Measurements from ENCODE around the gene VWF. TPM values are rescaled to one million over a fixed set of nuclear protein-coding genes. Genes with fewer than 3 reads are reported as not detected.

The VWF gene
- total RNA-seq, 1 donor from 2014 or later, result not detected

- no peak for DNase-seq (ENCODE audit: low spot score)
- Mint-ChIP-seq H3K4me3 (no peak overlapping the region), H3K9me3 (no peaks in the 10 kb centered on the region), H3K27ac (no peak overlapping the region), H3K4me1 (ENCODE audit: low read depth) (no peaks in the 10 kb centered on the region), H3K36me3 (ENCODE audit: low read depth) (no peaks in the 10 kb centered on the region), H3K27me3 (ENCODE audit: insufficient read depth) (peaks cover 11% of the 10 kb centered on the region)
- intact Hi-C loops (cut with micrococcal nuclease), result no loop called here
These were observed 32.5 kb downstream of the VWF start for GRCh38 chr12:6091786-6092566.

- intact Hi-C loops (cut with micrococcal nuclease), result no loop called here
- H3K27me3 Mint-ChIP-seq (ENCODE audit: insufficient read depth), result peaks cover 12% of the 10 kb centered on the region
- no peaks in the 10 kb centered on the region for H3K36me3 Mint-ChIP-seq (ENCODE audit: low read depth)
- H3K4me1 Mint-ChIP-seq (ENCODE audit: low read depth), result no peaks in the 10 kb centered on the region
- DNase-seq (ENCODE audit: low spot score), result no peak
- H3K9me3 Mint-ChIP-seq, result no peaks in the 10 kb centered on the region
- no peak overlapping the region for H3K27ac Mint-ChIP-seq
- no peak overlapping the region for H3K4me3 Mint-ChIP-seq
These were observed 33.7 kb downstream of the VWF start for GRCh38 chr12:6090803-6091202.

GRCh38 chr12:6088921-6089747 is 35.3 kb downstream of the VWF start:
- no peaks in the 10 kb centered on the region for H3K4me1 Mint-ChIP-seq (ENCODE audit: low read depth)
- no peaks in the 10 kb centered on the region for H3K36me3 Mint-ChIP-seq (ENCODE audit: low read depth)
- peaks cover 11% of the 10 kb centered on the region for H3K27me3 Mint-ChIP-seq (ENCODE audit: insufficient read depth)
- H3K4me3 Mint-ChIP-seq, result no peak overlapping the region
- H3K27ac Mint-ChIP-seq, result no peak overlapping the region
- DNase-seq (ENCODE audit: low spot score), result no peak
- H3K9me3 Mint-ChIP-seq, result no peaks in the 10 kb centered on the region
- intact Hi-C loops (cut with micrococcal nuclease), result no loop called here

GRCh38 chr12:6086316-6086715 is 38.2 kb downstream of the VWF start:
- Mint-ChIP-seq H3K4me3 (no peak overlapping the region), H3K36me3 (ENCODE audit: low read depth) (no peaks in the 10 kb centered on the region), H3K27ac (no peak overlapping the region), H3K27me3 (ENCODE audit: insufficient read depth) (peaks cover 7% of the 10 kb centered on the region), H3K4me1 (ENCODE audit: low read depth) (no peaks in the 10 kb centered on the region), H3K9me3 (no peaks in the 10 kb centered on the region)
- intact Hi-C loops (cut with micrococcal nuclease), result no loop called here
- no peak for DNase-seq (ENCODE audit: low spot score)

- Mint-ChIP-seq H3K4me3 (no peak overlapping the region), H3K36me3 (ENCODE audit: low read depth) (no peaks in the 10 kb centered on the region), H3K4me1 (ENCODE audit: low read depth) (no peaks in the 10 kb centered on the region), H3K27ac (no peak overlapping the region), H3K27me3 (ENCODE audit: insufficient read depth) (peaks cover 3% of the 10 kb centered on the region), H3K9me3 (no peaks in the 10 kb centered on the region)
- intact Hi-C loops (cut with micrococcal nuclease), result no loop called here
- no peak for DNase-seq (ENCODE audit: low spot score)
These were observed 38.6 kb downstream of the VWF start for GRCh38 chr12:6085841-6086240.

- H3K27ac Mint-ChIP-seq, result no peak overlapping the region
- H3K36me3 Mint-ChIP-seq (ENCODE audit: low read depth), result no peaks in the 10 kb centered on the region
These were observed 39.5 kb downstream of the VWF start for GRCh38 chr12:6084969-6085450.

DNA sequence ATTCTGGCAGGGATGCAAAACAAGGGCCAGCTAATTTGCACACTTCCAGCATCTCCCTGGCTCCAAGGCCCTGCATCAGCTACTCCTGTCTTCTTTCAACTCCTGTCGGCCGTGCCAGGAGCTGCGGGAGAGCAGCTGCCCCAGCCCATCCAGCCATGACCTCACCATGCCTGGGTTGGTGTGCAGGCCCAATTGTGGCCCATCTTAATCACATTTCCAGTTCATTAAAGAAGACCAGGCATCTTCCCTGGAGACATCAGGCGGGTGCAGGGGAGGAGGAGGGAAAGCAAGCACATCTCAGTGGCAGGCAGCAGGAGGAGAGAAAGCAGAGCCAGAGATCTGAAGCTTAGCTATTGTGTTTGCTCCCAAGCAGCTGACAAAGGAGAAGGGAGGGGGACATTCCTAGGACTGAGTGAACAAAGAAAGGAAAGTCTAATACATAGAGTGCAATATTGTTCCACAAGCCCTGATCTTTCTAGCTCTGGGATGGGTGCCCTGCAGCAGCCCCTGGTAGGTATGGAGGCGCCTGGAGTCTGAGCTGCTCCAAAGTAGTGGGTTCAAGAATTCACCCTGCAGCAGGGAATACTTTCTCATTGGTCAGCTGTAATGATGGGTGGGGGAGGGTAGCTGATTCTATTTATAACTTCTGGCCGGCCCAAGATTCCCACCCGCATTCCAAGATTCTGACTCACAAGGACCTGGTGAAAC is 40.1 kb downstream of the VWF start:
- Mint-ChIP-seq H3K27ac (no peak overlapping the region), H3K36me3 (ENCODE audit: low read depth) (no peaks in the 10 kb centered on the region), H3K4me3 (no peak overlapping the region), H3K27me3 (ENCODE audit: insufficient read depth) (peaks cover 6% of the 10 kb centered on the region), H3K9me3 (no peaks in the 10 kb centered on the region), H3K4me1 (ENCODE audit: low read depth) (no peaks in the 10 kb centered on the region)
- DNase-seq (ENCODE audit: low spot score), result no peak
- intact Hi-C loops (cut with micrococcal nuclease), result no loop called here

More at GRCh38 chr12:6084969-6085450, 39.5 kb downstream of the VWF start:
- DNase-seq (ENCODE audit: low spot score), result no peak
- Mint-ChIP-seq H3K4me1 (ENCODE audit: low read depth) (no peaks in the 10 kb centered on the region), H3K27me3 (ENCODE audit: insufficient read depth) (peaks cover 4% of the 10 kb centered on the region), H3K9me3 (no peaks in the 10 kb centered on the region), H3K4me3 (no peak overlapping the region)
- intact Hi-C loops (cut with micrococcal nuclease), result no loop called here

- Mint-ChIP-seq H3K4me1 (ENCODE audit: low read depth) (no peaks in the 10 kb centered on the region), H3K4me3 (no peak overlapping the region), H3K9me3 (no peaks in the 10 kb centered on the region), H3K36me3 (ENCODE audit: low read depth) (no peaks in the 10 kb centered on the region), H3K27me3 (ENCODE audit: insufficient read depth) (peaks cover 6% of the 10 kb centered on the region), H3K27ac (no peak overlapping the region)
- no peak for DNase-seq (ENCODE audit: low spot score)
- intact Hi-C loops (cut with micrococcal nuclease), result no loop called here
These were observed 40.9 kb downstream of the VWF start for GRCh38 chr12:6083601-6084000.

DNA sequence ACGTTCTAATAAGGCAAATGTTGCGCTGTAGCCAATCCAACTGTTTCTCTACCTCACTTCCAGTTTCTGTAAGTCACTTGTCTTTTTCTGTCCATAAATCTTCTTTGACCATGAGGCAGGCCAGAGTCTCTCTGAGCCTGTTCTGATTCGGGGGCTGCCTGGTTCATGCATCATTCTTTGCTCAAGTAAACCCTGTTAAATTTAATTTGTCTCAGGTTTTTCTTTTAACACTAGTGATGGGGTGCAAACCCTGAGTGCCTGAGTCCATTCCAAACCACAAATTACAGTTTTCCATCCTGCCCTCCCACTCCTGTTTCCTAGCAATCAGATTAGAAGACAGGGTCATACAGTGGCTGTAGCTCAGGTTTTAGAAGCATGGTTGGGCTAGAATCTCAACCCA is 41.9 kb downstream of the VWF start:
- Mint-ChIP-seq H3K4me3 (no peak overlapping the region), H3K9me3 (no peaks in the 10 kb centered on the region), H3K4me1 (ENCODE audit: low read depth) (no peaks in the 10 kb centered on the region), H3K27me3 (ENCODE audit: insufficient read depth) (peaks cover 6% of the 10 kb centered on the region), H3K27ac (no peak overlapping the region), H3K36me3 (ENCODE audit: low read depth) (no peaks in the 10 kb centered on the region)
- intact Hi-C loops (cut with micrococcal nuclease), result no loop called here
- no peak for DNase-seq (ENCODE audit: low spot score)

DNA sequence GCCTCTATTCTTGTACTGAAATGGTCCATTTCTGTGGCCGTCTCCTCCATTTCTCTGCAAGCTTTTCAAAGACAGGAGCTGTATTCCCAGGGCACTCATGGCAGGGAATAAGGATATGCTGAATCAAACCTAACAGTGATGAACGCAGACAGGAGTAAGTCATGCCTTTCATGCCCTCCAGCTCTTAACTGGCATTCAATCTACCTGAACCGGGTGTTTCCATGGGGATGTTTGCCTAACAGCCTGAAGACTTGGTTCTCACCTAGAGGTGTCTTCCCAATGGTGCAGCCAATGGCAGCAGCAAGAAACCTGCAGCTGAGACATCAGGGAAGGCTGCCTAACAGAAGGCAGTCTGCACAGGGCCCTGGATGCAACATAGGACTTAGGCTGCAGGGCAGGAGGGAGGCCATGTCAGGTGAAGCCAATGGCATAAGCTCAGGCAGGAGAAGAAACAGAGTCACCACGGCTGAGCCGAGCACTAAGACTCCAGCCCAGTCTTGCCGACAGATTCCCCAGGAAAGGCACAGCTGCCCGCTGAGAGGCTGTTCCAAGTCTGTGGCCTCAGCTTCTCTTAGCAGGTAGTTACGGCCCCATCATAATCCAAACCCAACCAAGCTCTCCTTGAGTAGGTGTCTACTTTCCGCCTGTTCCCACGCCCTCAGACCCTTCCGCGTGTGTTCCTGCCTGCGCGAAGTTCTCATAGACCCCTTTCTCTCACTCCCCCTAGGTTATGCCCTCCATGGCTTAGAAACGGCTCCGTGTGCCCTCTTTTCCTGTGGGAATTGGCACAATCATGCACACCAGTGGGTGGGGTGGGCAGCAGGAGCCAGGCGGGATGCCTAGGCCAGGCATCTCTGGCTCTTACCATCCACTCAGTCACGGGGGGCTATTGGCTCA is 44.1 kb downstream of the VWF start:
- H3K27ac Mint-ChIP-seq, result no peak overlapping the region
- no peaks in the 10 kb centered on the region for H3K9me3 Mint-ChIP-seq
- intact Hi-C loops (cut with micrococcal nuclease), result no loop called here
- H3K36me3 Mint-ChIP-seq (ENCODE audit: low read depth), result no peaks in the 10 kb centered on the region
- peaks cover 5% of the 10 kb centered on the region for H3K27me3 Mint-ChIP-seq (ENCODE audit: insufficient read depth)
- peaks cover 9% of the 10 kb centered on the region for H3K4me1 Mint-ChIP-seq (ENCODE audit: low read depth)
- no peak for DNase-seq (ENCODE audit: low spot score)
- no peak overlapping the region for H3K4me3 Mint-ChIP-seq

DNA sequence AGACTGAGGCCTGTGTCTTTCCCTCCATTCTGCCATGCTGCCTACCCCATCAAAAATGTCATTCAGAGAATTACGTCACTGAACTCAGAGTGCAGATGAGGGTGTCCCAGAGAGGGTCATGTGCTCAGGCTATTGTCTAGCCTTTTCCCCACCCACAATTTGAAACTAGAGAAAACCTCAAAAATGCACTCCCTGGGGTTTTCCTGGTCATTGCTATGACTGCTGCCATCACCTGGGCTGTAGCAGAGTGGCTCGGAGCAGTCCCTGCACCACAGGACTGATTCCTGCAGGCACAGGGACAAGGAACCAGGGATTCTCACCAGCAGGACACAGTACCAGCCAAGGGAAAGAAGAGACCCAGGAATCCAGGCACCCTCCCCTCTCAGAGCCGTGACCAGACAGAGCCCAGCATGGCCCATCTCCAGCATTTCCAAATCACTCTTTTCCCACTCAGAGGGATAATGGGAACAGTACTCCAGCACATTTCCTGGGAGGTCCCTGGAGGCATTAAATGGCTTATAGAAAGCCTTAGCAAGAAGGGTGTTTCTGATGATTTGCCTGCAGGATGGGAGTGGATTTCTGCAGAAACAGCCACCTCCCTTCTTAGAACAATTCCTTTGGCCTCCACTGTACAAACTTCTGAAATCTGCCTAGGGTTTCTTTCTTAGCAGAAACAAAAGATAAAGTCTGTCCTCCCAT is 45.9 kb downstream of the VWF start:
- no peak overlapping the region for H3K4me3 Mint-ChIP-seq
- no peak for DNase-seq (ENCODE audit: low spot score)
- no peak overlapping the region for H3K27ac Mint-ChIP-seq
- H3K9me3 Mint-ChIP-seq, result no peaks in the 10 kb centered on the region
- H3K4me1 Mint-ChIP-seq (ENCODE audit: low read depth), result peaks cover 25% of the 10 kb centered on the region
- H3K27me3 Mint-ChIP-seq (ENCODE audit: insufficient read depth), result peaks cover 16% of the 10 kb centered on the region
- intact Hi-C loops (cut with micrococcal nuclease), result no loop called here
- no peaks in the 10 kb centered on the region for H3K36me3 Mint-ChIP-seq (ENCODE audit: low read depth)

DNA sequence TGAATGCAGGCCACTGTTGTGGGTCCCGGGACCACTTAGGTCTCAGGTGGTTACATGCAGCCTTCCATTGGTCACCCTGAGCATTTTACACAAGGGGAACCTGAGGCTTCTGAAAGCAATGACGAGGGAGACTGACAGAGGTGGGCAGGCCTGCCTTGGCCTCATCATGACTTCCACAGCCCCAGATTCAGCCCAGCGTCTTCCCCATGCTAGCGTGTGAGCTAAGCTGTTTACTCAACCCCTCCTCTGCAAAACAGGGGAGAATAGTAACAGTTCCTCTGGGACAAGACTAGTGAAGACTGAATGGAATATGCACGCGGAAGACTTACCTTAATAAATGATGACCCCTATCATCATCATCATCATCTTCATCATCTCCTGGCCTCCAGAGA is 46.8 kb downstream of the VWF start:
- no peak overlapping the region for H3K4me3 Mint-ChIP-seq

More for the DNA sequence above, 46.8 kb downstream of the VWF start:
- intact Hi-C loops (cut with micrococcal nuclease), result no loop called here
- Mint-ChIP-seq H3K36me3 (ENCODE audit: low read depth) (no peaks in the 10 kb centered on the region), H3K4me1 (ENCODE audit: low read depth) (peaks cover 25% of the 10 kb centered on the region), H3K9me3 (no peaks in the 10 kb centered on the region), H3K27ac (no peak overlapping the region), H3K27me3 (ENCODE audit: insufficient read depth) (peaks cover 16% of the 10 kb centered on the region)
- DNase-seq (ENCODE audit: low spot score), result no peak

Data from activated T-helper 1 cell treated with anti-CD3 and anti-CD28 coated beads, Interleukin-12 subunit alpha, Interleukin-12 subunit beta, Interleukin-2, Interleukin-4 antibody, amounts not matched to agents 30 ng/mL and 10 ng/mL and 1 ng/mL, durations not matched to agents 14 hours and 24 hours and 36 hours (primary cell).